Measurements from ENCODE around the gene CLCNKB. TPM values are rescaled to one million over a fixed set of nuclear protein-coding genes. Genes with fewer than 3 reads are reported as not detected.

Gene CLCNKB
- total and polyA plus RNA-seq, 7 donors: 0.04 to 0.71 (median 0.30) TPM; not detected in 3

DNA sequence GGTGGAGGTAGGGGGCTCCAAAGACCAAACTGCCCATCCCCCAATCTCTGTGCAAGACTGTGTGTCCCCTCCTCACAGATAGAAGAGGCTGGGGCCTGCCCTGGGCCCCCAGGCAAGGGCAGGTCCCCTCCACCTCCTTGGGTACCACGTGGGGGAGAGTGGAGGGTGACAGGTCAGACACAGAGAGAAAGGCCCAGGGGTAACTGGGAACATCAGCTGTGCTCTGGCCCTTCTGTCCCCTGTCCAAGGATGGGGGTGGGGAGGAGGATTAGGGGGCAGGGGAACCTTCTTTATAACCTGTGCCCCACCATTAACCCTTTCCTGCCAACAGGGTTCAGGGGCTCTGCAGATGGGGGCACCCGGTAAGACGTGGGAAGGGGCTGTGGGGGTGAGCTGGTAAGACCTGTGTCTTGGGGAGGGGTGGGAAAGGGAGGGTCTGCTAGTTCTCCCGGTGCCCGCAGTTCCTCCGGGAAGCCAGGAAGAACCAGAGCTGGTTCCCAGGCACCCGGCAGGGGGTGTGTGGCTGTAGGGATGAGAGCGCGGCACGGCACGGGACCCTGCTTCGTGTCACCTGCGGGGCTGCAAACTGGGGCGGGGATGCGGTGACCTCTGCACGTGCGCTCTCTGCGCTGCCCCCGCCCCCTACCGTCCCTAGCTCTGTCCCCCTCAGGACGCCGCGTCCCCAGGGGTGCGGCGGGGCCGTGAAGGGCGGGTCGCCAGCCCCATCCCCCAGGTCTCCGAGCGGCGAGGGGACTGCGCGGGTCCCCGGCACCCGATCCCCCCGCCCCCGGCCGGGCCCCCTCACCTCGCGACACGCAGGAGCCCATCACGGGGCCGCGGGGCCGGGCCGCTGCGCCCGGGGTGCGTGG is 29.3 kb downstream of the CLCNKB start:
- no peaks in the 10 kb centered on the region for H3K36me3 ChIP-seq
- 2 to 6% methylated on average over 49 of the region's 49 CpGs for WGBS, 2 donors
- H3K27ac ChIP-seq: peak overlapping the region in 1 of 4 donors; percentile 3
- no peak for DNase-seq
- peaks cover 0 to 17% (median 8%) of the 10 kb centered on the region in 3 donors for H3K27me3 ChIP-seq
- intact Hi-C loops (cut with DNase I): no loop called here
- H3K4me3 ChIP-seq: peak overlapping the region in 3 of 4 donors; percentile 42 to 52 (median 47)
- TF ChIP-seq, protein P1, sequence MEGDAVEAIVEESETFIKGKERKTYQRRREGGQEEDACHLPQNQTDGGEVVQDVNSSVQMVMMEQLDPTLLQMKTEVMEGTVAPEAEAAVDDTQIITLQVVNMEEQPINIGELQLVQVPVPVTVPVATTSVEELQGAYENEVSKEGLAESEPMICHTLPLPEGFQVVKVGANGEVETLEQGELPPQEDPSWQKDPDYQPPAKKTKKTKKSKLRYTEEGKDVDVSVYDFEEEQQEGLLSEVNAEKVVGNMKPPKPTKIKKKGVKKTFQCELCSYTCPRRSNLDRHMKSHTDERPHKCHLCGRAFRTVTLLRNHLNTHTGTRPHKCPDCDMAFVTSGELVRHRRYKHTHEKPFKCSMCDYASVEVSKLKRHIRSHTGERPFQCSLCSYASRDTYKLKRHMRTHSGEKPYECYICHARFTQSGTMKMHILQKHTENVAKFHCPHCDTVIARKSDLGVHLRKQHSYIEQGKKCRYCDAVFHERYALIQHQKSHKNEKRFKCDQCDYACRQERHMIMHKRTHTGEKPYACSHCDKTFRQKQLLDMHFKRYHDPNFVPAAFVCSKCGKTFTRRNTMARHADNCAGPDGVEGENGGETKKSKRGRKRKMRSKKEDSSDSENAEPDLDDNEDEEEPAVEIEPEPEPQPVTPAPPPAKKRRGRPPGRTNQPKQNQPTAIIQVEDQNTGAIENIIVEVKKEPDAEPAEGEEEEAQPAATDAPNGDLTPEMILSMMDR (IDR thresholded peaks at IDR 0.05): no peak
- TF ChIP-seq EP300 (IDR thresholded peaks at IDR 0.05) (no peak), POLR2AphosphoS5 (IDR thresholded peaks at IDR 0.05) (no peak), POLR2A (IDR thresholded peaks at IDR 0.05) (no peak)
- H3K4me1 ChIP-seq: peaks cover 0 to 41% (median 32%) of the 10 kb centered on the region in 4 donors
- no peaks in the 10 kb centered on the region for H3K9me3 ChIP-seq

DNA sequence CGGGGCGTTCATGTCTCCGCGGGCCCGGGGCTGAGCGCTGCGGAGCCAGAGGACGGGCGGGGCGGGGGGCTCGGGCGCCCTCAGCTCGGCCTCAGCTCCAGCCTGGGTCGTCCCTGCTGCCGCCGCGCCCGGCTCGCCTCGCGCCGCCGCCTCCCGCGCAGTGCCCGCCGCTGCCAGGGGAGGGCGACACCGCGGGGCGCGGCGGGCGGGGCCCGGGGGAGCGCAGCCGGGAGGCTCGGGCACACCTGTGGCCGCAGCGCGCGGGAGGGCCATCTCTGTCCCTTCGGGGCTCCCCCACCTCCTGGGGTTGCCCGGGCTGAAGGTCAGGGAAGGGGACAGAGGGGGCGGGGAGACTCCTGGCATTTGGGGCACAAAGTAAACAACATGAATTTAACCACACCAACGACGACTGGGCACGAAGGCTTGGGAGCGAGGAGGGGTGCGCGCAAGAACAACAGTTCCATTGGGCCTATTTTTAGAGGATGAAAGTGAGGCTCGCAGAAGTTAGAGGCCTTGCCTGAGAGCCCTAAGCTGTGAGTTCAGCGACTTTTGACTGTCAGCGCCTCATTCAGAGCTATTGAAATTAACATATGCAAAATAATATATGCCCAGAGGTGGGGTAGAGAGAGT is 30.0 kb downstream of the CLCNKB start, which contains the start of gene FAM131C:
TSS of gene FAM131C (minus strand) at position 162 of the 630 bp plus-strand sequence. CDS start 209 bp downstream, outside the sequence.
- H3K27me3 ChIP-seq: peaks cover 0 to 17% (median 8%) of the 10 kb centered on the region in 3 donors
- DNase-seq: no peak
- H3K36me3 ChIP-seq: no peaks in the 10 kb centered on the region
- no peaks in the 10 kb centered on the region for H3K9me3 ChIP-seq
- WGBS, 2 donors: 1 to 2% methylated on average over 54 of the region's 54 CpGs
- peak within 1 kb of the TSS in 3 of 4 donors; percentile 42 to 52 (median 47) for H3K4me3 ChIP-seq
- peak within 1 kb of the TSS in 1 of 4 donors; percentile 3 for H3K27ac ChIP-seq
- TF ChIP-seq, protein P1 (IDR thresholded peaks at IDR 0.05): peak in 2 of 4 experiments; percentile 17 to 21
- TF ChIP-seq EP300 (IDR thresholded peaks at IDR 0.05): no peak
- H3K4me1 ChIP-seq: peaks cover 0 to 33% (median 29%) of the 10 kb centered on the region in 4 donors
- intact Hi-C loops (cut with DNase I): no loop called here

DNA sequence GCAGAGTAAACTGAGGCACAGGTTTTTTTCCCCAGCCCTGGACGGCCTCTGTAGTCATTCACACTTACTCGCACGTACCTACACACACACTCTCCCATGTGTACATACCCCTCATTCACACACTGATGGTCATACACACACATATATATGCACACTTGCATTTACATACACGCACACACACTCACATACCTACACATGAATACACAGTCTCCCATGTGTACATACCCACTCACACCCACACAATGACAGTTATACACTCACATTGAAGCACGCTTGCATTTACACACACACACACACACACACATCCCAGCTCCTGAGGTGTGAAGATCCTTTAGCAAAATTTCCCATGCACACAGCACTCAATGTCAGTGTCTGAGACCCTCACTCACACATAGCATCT is 30.6 kb downstream of the CLCNKB start:
- intact Hi-C loops (cut with DNase I): no loop called here
- TF ChIP-seq POLR2AphosphoS5 (IDR thresholded peaks at IDR 0.05) (no peak), POLR2A (IDR thresholded peaks at IDR 0.05) (no peak), EP300 (IDR thresholded peaks at IDR 0.05) (no peak)
- TF ChIP-seq, protein P1 (IDR thresholded peaks at IDR 0.05): no peak
- Histone ChIP-seq H3K27me3 (peaks cover 0 to 17% (median 8%) of the 10 kb centered on the region in 3 donors), H3K27ac (no peak overlapping the region), H3K4me1 (peaks cover 0 to 37% (median 30%) of the 10 kb centered on the region in 4 donors), H3K4me3 (no peak overlapping the region), H3K9me3 (no peaks in the 10 kb centered on the region), H3K36me3 (no peaks in the 10 kb centered on the region)
- WGBS, 2 donors: 50 to 85% methylated on average over 5 of the region's 5 CpGs
- no peak for DNase-seq

DNA sequence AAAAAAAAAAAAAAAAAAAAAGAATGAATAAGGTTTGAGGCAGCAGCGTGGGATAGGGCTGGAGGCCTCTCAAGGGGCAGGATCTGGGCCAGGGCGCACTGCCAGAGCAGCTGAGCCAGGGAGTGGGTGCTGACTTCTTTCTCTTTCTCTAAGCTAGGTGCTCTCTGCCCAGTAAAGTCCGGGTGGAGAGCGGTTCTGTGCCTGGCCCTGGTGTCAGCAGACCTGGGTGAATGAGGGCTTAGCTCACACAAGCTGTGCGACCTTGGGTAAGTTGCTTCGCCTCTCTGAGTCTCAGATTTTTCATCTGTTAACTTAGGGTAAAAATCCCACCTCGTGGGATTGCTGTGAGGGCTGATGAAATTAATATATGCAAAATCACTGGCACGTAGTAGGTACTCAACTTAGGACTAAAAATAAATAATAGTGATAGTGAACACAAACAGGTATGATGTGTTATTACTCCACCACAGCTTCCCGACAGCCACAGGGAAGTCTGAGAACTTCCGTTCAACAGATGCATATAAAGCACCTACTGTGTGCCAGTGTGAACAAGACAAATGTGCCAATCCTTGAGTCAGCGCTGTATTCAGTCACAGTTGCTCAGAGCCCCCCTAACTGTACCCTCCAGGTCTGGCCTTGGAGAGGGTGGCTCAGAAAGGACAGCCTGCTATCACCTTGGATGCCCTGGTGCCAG is 31.9 kb downstream of the CLCNKB start:
- Histone ChIP-seq H3K4me3 (no peak overlapping the region), H3K27me3 (peaks cover 0 to 17% (median 8%) of the 10 kb centered on the region in 3 donors), H3K27ac (peak overlapping the region in 1 of 4 donors; percentile 3), H3K9me3 (no peaks in the 10 kb centered on the region), H3K36me3 (no peaks in the 10 kb centered on the region), H3K4me1 (peaks cover 0 to 39% (median 30%) of the 10 kb centered on the region in 4 donors)
- TF ChIP-seq POLR2A (IDR thresholded peaks at IDR 0.05): no peak
- TF ChIP-seq, protein P1 (IDR thresholded peaks at IDR 0.05): no peak
- intact Hi-C loops (cut with DNase I): no loop called here
- peak; percentile 84 for DNase-seq
- 55 to 74% methylated on average over 11 of the region's 11 CpGs for WGBS, 2 donors

Measured in sigmoid colon (tissue), 7 donors.